HepG2 (cell line): ENCODE data around the gene PAM16. TPM values are rescaled to one million over a fixed set of nuclear protein-coding genes. Genes with fewer than 3 reads are reported as not detected.

ENCODE experiments used
- ATF1 ChIP-seq: IDR thresholded peaks from 2 replicates; pipeline ENCODE4 v1.6.1; 2016; ENCODE audit warnings: mild to moderate bottlenecking, control low read depth
- ATF3 ChIP-seq: sonication (generic); formaldehyde crosslinking; IDR thresholded peaks from 2 replicates; pipeline ENCODE4 v1.4.0; 2020; ENCODE audit warnings: missing genetic modification reagents
- CBX2 ChIP-seq, 2 experiments: fragments of 200-600 bp in 1 of 2; sonication (generic); formaldehyde crosslinking in 1 of 2; IDR thresholded peaks; 2 replicates each; pipeline versions ENCODE4 v1.7.0 to v1.8.1; 2018 to 2022; ENCODE audit warnings: low read depth in 2 of 2, low read length in 1 of 2, mild to moderate bottlenecking in 1 of 2, missing genetic modification reagents in 1 of 2
- FOXO1 ChIP-seq: sonication (generic); formaldehyde crosslinking; IDR thresholded peaks from 2 replicates; pipeline ENCODE4 v1.4.0; 2020; ENCODE audit warnings: missing genetic modification reagents
- IRF9 ChIP-seq: sonication (generic); formaldehyde crosslinking; IDR thresholded peaks from 2 replicates; pipeline ENCODE4 v1.8.0; 2022; ENCODE audit warnings: missing genetic modification reagents, mild to moderate bottlenecking, borderline replicate concordance
- LCORL ChIP-seq, 2 experiments: fragments of 450-650 bp in 1 of 2; sonication (generic) in 1 of 2; formaldehyde crosslinking in 1 of 2; IDR thresholded peaks; 2 replicates each; pipeline versions ENCODE4 v1.5.0 to v1.6.1; 2017 to 2020; ENCODE audit warnings: antibody characterized with exemption in 1 of 2, missing genetic modification reagents in 1 of 2
- NFE2L1 ChIP-seq: sonication (generic); formaldehyde crosslinking; IDR thresholded peaks from 2 replicates; pipeline ENCODE4 v1.4.0; 2020; ENCODE audit warnings: missing genetic modification reagents, mild to moderate bottlenecking, borderline replicate concordance
- POLR2A ChIP-seq, 2 experiments: IDR thresholded peaks; 2 replicates each; pipeline ENCODE4 v1.6.1; 2011; ENCODE audit warnings: low read depth in 2 of 2, low read length in 2 of 2, mild to moderate bottlenecking in 1 of 2, moderate library complexity in 1 of 2; ENCODE audit not compliant: insufficient read depth in 1 of 2
- RNF219 ChIP-seq: sonication (generic); formaldehyde crosslinking; IDR thresholded peaks from 2 replicates; pipeline ENCODE4 v1.5.0; 2020; ENCODE audit warnings: mild to moderate bottlenecking, missing genetic modification reagents
- STAT5B ChIP-seq: sonication (generic); formaldehyde crosslinking; IDR thresholded peaks from 2 replicates; pipeline ENCODE4 v1.4.0; 2020; ENCODE audit warnings: missing genetic modification reagents
- ZFAT ChIP-seq: sonication (generic); formaldehyde crosslinking; conservative IDR thresholded peaks from 2 replicates; pipeline ENCODE4 v1.8.1; 2023; ENCODE audit warnings: missing genetic modification reagents, inconsistent platforms
- ZFP82 ChIP-seq: sonication (generic); formaldehyde crosslinking; IDR thresholded peaks from 2 replicates; pipeline ENCODE4 v1.5.1; 2020; ENCODE audit warnings: mild to moderate bottlenecking, missing genetic modification reagents, borderline replicate concordance
- ZNF12 ChIP-seq: sonication (generic); formaldehyde crosslinking; IDR thresholded peaks from 2 replicates; pipeline ENCODE4 v1.5.0; 2020; ENCODE audit warnings: missing genetic modification reagents
- ZNF513 ChIP-seq: sonication (generic); formaldehyde crosslinking; conservative IDR thresholded peaks from 2 replicates; pipeline ENCODE4 v1.5.0; 2020; ENCODE audit warnings: missing genetic modification reagents
- ZNF646 ChIP-seq: sonication (generic); formaldehyde crosslinking; IDR thresholded peaks from 2 replicates; pipeline ENCODE4 v1.9.0; 2021; ENCODE audit warnings: mild to moderate bottlenecking, missing genetic modification reagents
- ZSCAN12 ChIP-seq: sonication (generic); formaldehyde crosslinking; IDR thresholded peaks from 2 replicates; pipeline ENCODE4 v1.9.0; 2021; ENCODE audit warnings: mild to moderate bottlenecking, missing genetic modification reagents
- ZSCAN22 ChIP-seq: sonication (generic); formaldehyde crosslinking; IDR thresholded peaks from 2 replicates; pipeline ENCODE4 v1.4.0; 2020; ENCODE audit warnings: mild to moderate bottlenecking, missing genetic modification reagents
- polyA plus RNA-seq, 8 experiments: library from polyadenylated mRNA; depleted of rRNA in 3 of 8; stranded (reverse) in 7 of 8; unstranded in 1 of 8; fragments of >200 nt; fragmentation: Illumina TruSeq in 4 of 8; extraction: Trizol in 4 of 8; gene quantifications; 2 replicates each; pipeline versions ENCODE4 v1.2.1 to v1.2.3, GENCODE V29; 2011 to 2016; ENCODE audit warnings: low read depth in 4 of 8, missing spikeins in 1 of 8, mixed read lengths in 1 of 8; ENCODE audit not compliant: insufficient read depth in 1 of 8
- total RNA-seq, 5 experiments: library from RNA; depleted of rRNA; stranded (reverse); fragments of >200 nt; fragmentation: Illumina TruSeq; extraction: Trizol; gene quantifications; 2 replicates each; pipeline ENCODE4 v1.2.3, GENCODE V29; 2016; ENCODE audit warnings: low read depth in 1 of 5

PAM16 gene
- total and polyA plus RNA-seq, 2 of the 13 experiments (the other 11 are each of a cell fraction or from before 2014, with no cell fraction given) = 51.5 to 51.8 TPM

GRCh38 chr16:4328046-4328781 lies 22.9 kb downstream of the PAM16 start (continued):
- TF ChIP-seq CBX2 (IDR thresholded peaks at IDR 0.05; ENCODE audit: low read depth, low read length) = no peak
- no peak for TF ChIP-seq CBX2 (CRISPR knock-in tag; IDR thresholded peaks at IDR 0.05; ENCODE audit: low read depth)
- TF ChIP-seq ZSCAN22 (CRISPR knock-in tag) = no peak
- no peak for TF ChIP-seq ATF3 (CRISPR knock-in tag)
- no peak for TF ChIP-seq LCORL (IDR thresholded peaks at IDR 0.05)
- TF ChIP-seq LCORL (CRISPR knock-in tag; IDR thresholded peaks at IDR 0.05) = peak; percentile 90
- TF ChIP-seq ZFP82 = no peak
- peak; percentile 25; the same call in 1 of the 2 replicates for TF ChIP-seq ZNF12 (CRISPR knock-in tag)
- no peak for TF ChIP-seq RNF219 (CRISPR knock-in tag)
- TF ChIP-seq ZFAT (CRISPR knock-in tag) = no peak
- no peak for TF ChIP-seq NFE2L1
- no peak; the same call in 1 of the 2 replicates for TF ChIP-seq IRF9 (CRISPR knock-in tag)
- no peak for TF ChIP-seq STAT5B (CRISPR knock-in tag)
- no peak for TF ChIP-seq FOXO1 (CRISPR knock-in tag)
- TF ChIP-seq ATF1 (CRISPR knock-in tag) = no peak
- TF ChIP-seq POLR2A (IDR thresholded peaks at IDR 0.05; ENCODE audit: insufficient read depth in 1 of 2, low read depth in 2 of 2, low read length in 2 of 2) = no peak
- TF ChIP-seq ZNF513 (CRISPR knock-in tag) = no peak
- no peak for TF ChIP-seq ZNF646
- no peak for TF ChIP-seq ZSCAN12 (CRISPR knock-in tag)
